Measurements from ENCODE around the gene MACROH2A1.

Gene MACROH2A1

DNA sequence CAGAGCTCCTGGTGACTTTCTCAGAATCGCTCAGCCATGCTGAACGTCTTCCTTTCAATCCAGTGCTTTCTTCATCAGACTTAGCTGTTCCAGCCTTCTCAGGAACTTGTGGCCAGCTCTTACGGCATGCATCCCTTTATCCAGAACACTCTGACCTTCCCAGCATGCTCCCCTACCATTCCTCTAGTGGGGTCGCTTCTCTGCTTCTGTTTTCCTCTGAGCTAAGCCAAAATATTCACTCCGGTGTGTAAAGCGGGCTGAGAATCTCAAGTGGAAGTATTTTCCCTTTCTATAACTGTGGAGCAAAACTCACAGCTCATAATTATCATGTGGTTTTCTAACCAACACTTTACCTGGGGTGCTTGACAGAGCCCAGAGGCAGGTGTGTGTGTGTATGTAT, 41.9 kb upstream of the MACROH2A1 start:
- TF ChIP-seq EZH2phosphoT487 (IDR thresholded peaks at IDR 0.05; ENCODE audit: borderline replicate concordance, low read length) = no peak
- TF ChIP-seq, protein P1, sequence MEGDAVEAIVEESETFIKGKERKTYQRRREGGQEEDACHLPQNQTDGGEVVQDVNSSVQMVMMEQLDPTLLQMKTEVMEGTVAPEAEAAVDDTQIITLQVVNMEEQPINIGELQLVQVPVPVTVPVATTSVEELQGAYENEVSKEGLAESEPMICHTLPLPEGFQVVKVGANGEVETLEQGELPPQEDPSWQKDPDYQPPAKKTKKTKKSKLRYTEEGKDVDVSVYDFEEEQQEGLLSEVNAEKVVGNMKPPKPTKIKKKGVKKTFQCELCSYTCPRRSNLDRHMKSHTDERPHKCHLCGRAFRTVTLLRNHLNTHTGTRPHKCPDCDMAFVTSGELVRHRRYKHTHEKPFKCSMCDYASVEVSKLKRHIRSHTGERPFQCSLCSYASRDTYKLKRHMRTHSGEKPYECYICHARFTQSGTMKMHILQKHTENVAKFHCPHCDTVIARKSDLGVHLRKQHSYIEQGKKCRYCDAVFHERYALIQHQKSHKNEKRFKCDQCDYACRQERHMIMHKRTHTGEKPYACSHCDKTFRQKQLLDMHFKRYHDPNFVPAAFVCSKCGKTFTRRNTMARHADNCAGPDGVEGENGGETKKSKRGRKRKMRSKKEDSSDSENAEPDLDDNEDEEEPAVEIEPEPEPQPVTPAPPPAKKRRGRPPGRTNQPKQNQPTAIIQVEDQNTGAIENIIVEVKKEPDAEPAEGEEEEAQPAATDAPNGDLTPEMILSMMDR (IDR thresholded peaks at IDR 0.05; ENCODE audit: low read depth, low read length, poor library complexity, severe bottlenecking) = no peak
- H3K9me2 ChIP-seq (replicated peaks; ENCODE audit: control insufficient read depth, low read length) = no peaks in the 10 kb centered on the region
- H3K4me1 ChIP-seq (ENCODE audit: control insufficient read depth, low read length) = peaks cover 14% of the 10 kb centered on the region

DNA sequence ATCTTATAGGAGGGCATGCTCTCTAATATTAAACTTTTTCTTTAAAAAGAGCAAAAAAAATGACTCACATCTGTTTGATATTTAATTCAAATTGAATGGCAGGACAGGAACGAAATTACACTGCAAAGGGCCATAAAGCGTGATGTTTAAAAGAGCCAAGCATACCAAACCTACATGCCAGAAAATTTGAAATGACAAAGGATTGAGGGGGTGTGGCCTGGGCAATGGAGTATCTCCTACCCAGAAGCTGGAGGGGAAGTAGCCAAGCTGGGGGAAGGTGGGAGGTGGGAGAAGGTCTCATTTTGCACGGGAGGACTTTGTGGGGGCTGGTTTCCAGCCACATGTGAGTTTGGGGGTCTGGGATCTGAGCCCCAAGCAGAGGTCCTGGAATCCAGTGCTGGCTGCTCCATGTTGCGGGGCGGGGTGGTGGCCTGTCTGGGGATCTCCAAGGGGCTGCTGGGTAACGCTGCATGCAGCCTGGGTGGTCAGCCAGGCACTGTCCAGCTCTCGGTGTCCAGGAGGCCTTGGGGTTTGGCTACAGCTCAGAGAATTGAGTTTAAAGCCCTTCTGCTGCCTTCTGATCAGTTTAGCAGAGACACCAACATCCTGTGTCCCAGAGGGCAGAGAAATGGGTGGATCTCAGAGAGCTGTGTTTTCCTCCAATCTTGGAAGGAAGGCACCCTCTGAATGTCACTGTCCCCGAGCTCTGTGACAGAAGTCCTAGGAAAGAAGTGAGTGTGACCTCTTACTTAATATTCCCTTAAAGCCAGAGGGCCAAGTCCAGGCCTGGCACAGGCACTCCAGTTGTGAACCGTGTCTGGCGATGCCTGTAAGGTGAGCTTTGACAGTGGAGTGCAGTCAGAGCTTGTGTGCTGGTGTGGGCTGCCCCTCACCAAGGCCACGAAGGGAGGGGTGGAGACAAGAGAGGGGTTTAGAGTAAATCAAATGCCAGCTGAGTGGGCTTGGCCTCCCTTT, 40.5 kb upstream of the MACROH2A1 start:
- Histone ChIP-seq H3K27ac (ENCODE audit: low read depth, low read length) (no peak overlapping the region), H3K36me3 (ENCODE audit: control insufficient read depth, low read length) (no peaks in the 10 kb centered on the region), H3K27me3 (ENCODE audit: control insufficient read depth, low read length) (peaks cover 22% of the 10 kb centered on the region), H3F3A (ENCODE audit: control insufficient read depth, insufficient read depth) (no peaks in the 10 kb centered on the region), H3K9me2 (replicated peaks; ENCODE audit: control insufficient read depth, low read length) (no peaks in the 10 kb centered on the region), H3K4me2 (ENCODE audit: low read length) (no peak overlapping the region), H3K4me1 (ENCODE audit: control insufficient read depth, low read length) (peaks cover 14% of the 10 kb centered on the region), H3K4me3 (ENCODE audit: low read length) (no peak overlapping the region), H3K79me2 (ENCODE audit: control insufficient read depth, low read length) (no peaks in the 10 kb centered on the region), H4K20me1 (ENCODE audit: control insufficient read depth, insufficient read depth, low read depth, low read length) (no peaks in the 10 kb centered on the region), H3K9me3 (ENCODE audit: control insufficient read depth, insufficient read depth, low read length) (no peaks in the 10 kb centered on the region)
- TF ChIP-seq, protein P1 (IDR thresholded peaks at IDR 0.05; ENCODE audit: low read depth, low read length, poor library complexity, severe bottlenecking) = no peak
- TF ChIP-seq EZH2phosphoT487 (IDR thresholded peaks at IDR 0.05; ENCODE audit: borderline replicate concordance, low read length) = no peak

More for the DNA sequence above, 41.9 kb upstream of the MACROH2A1 start:
- no peaks in the 10 kb centered on the region for H3K9me3 ChIP-seq (ENCODE audit: control insufficient read depth, insufficient read depth, low read length)
- H3K4me2 ChIP-seq (ENCODE audit: low read length) = no peak overlapping the region
- no peaks in the 10 kb centered on the region for H4K20me1 ChIP-seq (ENCODE audit: control insufficient read depth, insufficient read depth, low read depth, low read length)
- no peaks in the 10 kb centered on the region for H3K36me3 ChIP-seq (ENCODE audit: control insufficient read depth, low read length)
- peaks cover 19% of the 10 kb centered on the region for H3K27me3 ChIP-seq (ENCODE audit: control insufficient read depth, low read length)
- no peaks in the 10 kb centered on the region for H3F3A ChIP-seq (ENCODE audit: control insufficient read depth, insufficient read depth)
- H3K4me3 ChIP-seq (ENCODE audit: low read length) = no peak overlapping the region
- no peak overlapping the region for H3K27ac ChIP-seq (ENCODE audit: low read depth, low read length)
- H3K79me2 ChIP-seq (ENCODE audit: control insufficient read depth, low read length) = no peaks in the 10 kb centered on the region

DNA sequence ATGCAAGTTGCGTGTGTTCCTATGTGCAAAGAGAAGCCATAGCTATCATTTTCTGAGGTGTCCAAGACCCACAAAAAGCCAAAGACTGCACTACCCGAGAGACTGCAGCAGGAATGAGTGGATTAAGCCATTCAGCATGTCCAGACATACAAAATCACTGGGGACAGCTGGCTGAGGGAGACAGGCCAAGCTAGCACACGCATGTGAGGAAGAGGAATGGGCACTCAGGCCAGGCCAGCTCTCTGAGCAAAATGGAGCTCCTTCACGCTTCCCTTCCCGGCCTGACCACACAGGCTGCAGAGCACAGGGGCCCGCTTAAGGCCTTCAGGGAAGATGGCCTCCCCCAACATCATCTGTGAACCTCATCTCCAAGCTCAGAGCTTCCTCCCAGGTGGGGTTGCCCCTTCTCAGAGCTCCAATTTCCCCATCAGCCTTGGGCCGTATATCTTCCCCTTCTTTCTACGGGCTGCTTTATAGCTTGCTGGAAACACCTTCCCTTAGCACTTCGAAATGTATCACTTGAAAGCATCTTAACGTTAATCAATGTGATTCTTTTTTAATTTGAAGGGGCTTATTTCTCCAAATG, 39.7 kb upstream of the MACROH2A1 start:
- no peak for TF ChIP-seq EZH2phosphoT487 (IDR thresholded peaks at IDR 0.05; ENCODE audit: borderline replicate concordance, low read length)
- TF ChIP-seq, protein P1 (IDR thresholded peaks at IDR 0.05; ENCODE audit: low read depth, low read length, poor library complexity, severe bottlenecking) = no peak
- Histone ChIP-seq H4K20me1 (ENCODE audit: control insufficient read depth, insufficient read depth, low read depth, low read length) (no peaks in the 10 kb centered on the region), H3K79me2 (ENCODE audit: control insufficient read depth, low read length) (no peaks in the 10 kb centered on the region), H3K4me1 (ENCODE audit: control insufficient read depth, low read length) (peaks cover 14% of the 10 kb centered on the region), H3K9me3 (ENCODE audit: control insufficient read depth, insufficient read depth, low read length) (no peaks in the 10 kb centered on the region), H3K27me3 (ENCODE audit: control insufficient read depth, low read length) (peaks cover 22% of the 10 kb centered on the region), H3K4me2 (ENCODE audit: low read length) (no peak overlapping the region), H3K36me3 (ENCODE audit: control insufficient read depth, low read length) (no peaks in the 10 kb centered on the region), H3K27ac (ENCODE audit: low read depth, low read length) (no peak overlapping the region), H3K4me3 (ENCODE audit: low read length) (no peak overlapping the region), H3K9me2 (replicated peaks; ENCODE audit: control insufficient read depth, low read length) (no peaks in the 10 kb centered on the region), H3F3A (ENCODE audit: control insufficient read depth, insufficient read depth) (no peaks in the 10 kb centered on the region)
